Kidney (tissue), 14 donors: ENCODE measurements around the gene MYH15. TPM values are rescaled to one million over a fixed set of nuclear protein-coding genes. Genes with fewer than 3 reads are reported as not detected.

Experiments used
- DNase-seq, 5 donors: peaks; one replicate each; pipeline ENCODE4 v3.0.0-alpha.2; 2013 to 2020
- FAIRE-seq: peaks from 2 replicates; lab custom pipeline; 2012; peaks lifted over from hg19 to GRCh38; lab: Jason Lieb, UNC
- H3K27ac ChIP-seq, 2 donors: one replicate each; pipeline ENCODE4 v1.7.0; 2013; ENCODE audit warnings: low read depth in 2 of 2, low read length in 2 of 2, inconsistent platforms in 1 of 2
- H3K27me3 ChIP-seq: one replicate; pipeline ENCODE4 v1.7.1; 2013; ENCODE audit warnings: low read length, inconsistent platforms; ENCODE audit not compliant: control insufficient read depth, insufficient read depth
- H3K36me3 ChIP-seq, 3 donors: one replicate each; pipeline versions ENCODE4 v1.7.0 to v1.7.1; 2013; ENCODE audit warnings: low read length in 3 of 3, control low read depth in 1 of 3, inconsistent platforms in 1 of 3; ENCODE audit not compliant: insufficient read depth in 3 of 3, control insufficient read depth in 2 of 3
- H3K4me1 ChIP-seq, 3 donors: one replicate each; pipeline versions ENCODE4 v1.7.0 to v1.7.1; 2013; ENCODE audit warnings: low read length in 3 of 3, inconsistent platforms in 1 of 3, low read depth in 1 of 3; ENCODE audit not compliant: control insufficient read depth in 2 of 3, insufficient read depth in 2 of 3
- H3K4me3 ChIP-seq, 3 donors: one replicate each; pipeline versions ENCODE4 v1.7.0 to v1.8.1; 2013; ENCODE audit warnings: low read length in 3 of 3, control low read depth in 1 of 3, inconsistent platforms in 1 of 3
- H3K9ac ChIP-seq, 3 donors: one replicate each; pipeline versions ENCODE4 v1.7.0 to v1.7.1; 2013; ENCODE audit warnings: low read length in 3 of 3, control low read depth in 1 of 3, inconsistent platforms in 1 of 3
- H3K9me3 ChIP-seq, 3 donors: one replicate each; pipeline versions ENCODE4 v1.7.0 to v1.7.1; 2013; ENCODE audit warnings: low read length in 3 of 3, control low read depth in 1 of 3, inconsistent platforms in 1 of 3; ENCODE audit not compliant: control insufficient read depth in 2 of 3, insufficient read depth in 1 of 3
- intact Hi-C: fragments of 100-400 bp; cut with DNase I; formaldehyde crosslinking; loops from one replicate; pipeline ENCODE4 v1.11.1; 2022
- polyA plus RNA-seq: library from polyadenylated mRNA; stranded (reverse); fragments of 350-450 nt; fragmentation: Illumina TruSeq; extraction: RNeasy Lipid Tissue Mini Kit (QIAGEN cat#74804); gene quantifications from one replicate; pipeline ENCODE4 v1.2.3, GENCODE V29; 2014; ENCODE audit warnings: low read depth, low replicate concordance; ENCODE audit not compliant: insufficient read depth
- total RNA-seq: library from RNA; stranded (reverse); fragmentation: NEBNext Ultra II Directional; extraction: Animal tissue kit (Norgen Biotek cat#: 25700); gene quantifications from one replicate; pipeline ENCODE4 v1.2.1, GENCODE V29; 2021
- TF ChIP-seq, protein P1 (sequence below): IDR thresholded peaks from 3 replicates; pipeline ENCODE4 v1.5.1; 2012; ENCODE audit warnings: mild to moderate bottlenecking, moderate library complexity, borderline replicate concordance; ENCODE audit not compliant: insufficient read depth; ENCODE audit errors: extremely low read depth
- donor health status: control.
- donor health status: control.
- donor health status: control.
- donor health status: control.
- donor health status: control.
- donor health status: DM: yes; HTN: yes; CAD: no.
- donor health status: Normal renal cell carcinoma (clear cell type).

Gene MYH15
- total and polyA plus RNA-seq, 2 donors from 2014 or later, result 0.44 TPM; not detected in 1

DNA sequence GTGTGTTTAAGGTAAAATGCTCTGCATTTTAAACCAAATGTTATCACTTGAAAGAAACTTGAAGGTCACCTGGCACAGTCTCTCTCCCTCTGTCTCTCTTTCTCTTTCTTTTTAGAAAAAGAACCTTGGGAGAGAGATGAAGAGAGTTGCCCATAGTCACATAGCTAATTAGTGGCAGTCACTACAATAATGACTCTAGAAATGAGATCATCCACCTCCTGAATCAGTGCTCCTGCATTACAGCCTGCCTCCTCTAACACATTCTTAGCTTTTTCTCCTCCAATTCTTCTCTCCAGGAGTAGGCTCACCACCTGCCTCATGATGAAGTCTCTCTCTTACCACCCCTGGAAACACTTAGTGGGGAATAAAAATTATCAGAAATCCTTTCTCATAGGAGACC, 2.5 kb downstream of the MYH15 start:
- TF ChIP-seq, protein P1, sequence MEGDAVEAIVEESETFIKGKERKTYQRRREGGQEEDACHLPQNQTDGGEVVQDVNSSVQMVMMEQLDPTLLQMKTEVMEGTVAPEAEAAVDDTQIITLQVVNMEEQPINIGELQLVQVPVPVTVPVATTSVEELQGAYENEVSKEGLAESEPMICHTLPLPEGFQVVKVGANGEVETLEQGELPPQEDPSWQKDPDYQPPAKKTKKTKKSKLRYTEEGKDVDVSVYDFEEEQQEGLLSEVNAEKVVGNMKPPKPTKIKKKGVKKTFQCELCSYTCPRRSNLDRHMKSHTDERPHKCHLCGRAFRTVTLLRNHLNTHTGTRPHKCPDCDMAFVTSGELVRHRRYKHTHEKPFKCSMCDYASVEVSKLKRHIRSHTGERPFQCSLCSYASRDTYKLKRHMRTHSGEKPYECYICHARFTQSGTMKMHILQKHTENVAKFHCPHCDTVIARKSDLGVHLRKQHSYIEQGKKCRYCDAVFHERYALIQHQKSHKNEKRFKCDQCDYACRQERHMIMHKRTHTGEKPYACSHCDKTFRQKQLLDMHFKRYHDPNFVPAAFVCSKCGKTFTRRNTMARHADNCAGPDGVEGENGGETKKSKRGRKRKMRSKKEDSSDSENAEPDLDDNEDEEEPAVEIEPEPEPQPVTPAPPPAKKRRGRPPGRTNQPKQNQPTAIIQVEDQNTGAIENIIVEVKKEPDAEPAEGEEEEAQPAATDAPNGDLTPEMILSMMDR, result no peak
- Histone ChIP-seq H3K9me3 (no peaks in the 10 kb centered on the region), H3K9ac (no peak overlapping the region), H3K36me3 (no peaks in the 10 kb centered on the region), H3K27me3 (no peaks in the 10 kb centered on the region), H3K4me3 (no peak overlapping the region), H3K27ac (no peak overlapping the region), H3K4me1 (no peaks in the 10 kb centered on the region)
- DNase-seq, result no peak
- FAIRE-seq, result no peak
- intact Hi-C loops, result no loop called here

DNA sequence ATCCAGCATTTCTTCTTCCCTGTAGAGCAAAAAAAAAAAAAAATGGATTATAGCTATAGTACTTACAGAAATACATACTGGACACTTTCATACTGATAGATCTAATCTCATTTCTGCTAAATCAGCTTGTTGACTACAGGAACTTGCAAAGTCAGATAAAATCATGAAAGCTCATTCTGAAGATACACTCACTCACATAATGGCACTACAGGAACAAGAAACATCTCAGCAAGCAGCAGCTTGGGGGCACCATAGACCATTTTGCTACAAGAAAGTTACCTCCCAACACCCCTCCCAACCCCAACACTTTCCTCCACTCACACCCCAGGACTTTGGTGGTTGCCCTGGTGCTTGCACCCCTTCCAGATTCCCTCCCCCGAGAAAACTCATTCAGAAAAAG, 4.6 kb downstream of the MYH15 start:
- H3K4me1 ChIP-seq, result no peaks in the 10 kb centered on the region
- FAIRE-seq (no peak), DNase-seq (no peak)
- H3K9me3 ChIP-seq, result no peaks in the 10 kb centered on the region
- no peak overlapping the region for H3K9ac ChIP-seq
- H3K4me3 ChIP-seq, result no peak overlapping the region
- intact Hi-C loops, result no loop called here
- TF ChIP-seq, protein P1, result no peak
- H3K27me3 ChIP-seq, result no peaks in the 10 kb centered on the region
- no peaks in the 10 kb centered on the region for H3K36me3 ChIP-seq
- H3K27ac ChIP-seq, result no peak overlapping the region

DNA sequence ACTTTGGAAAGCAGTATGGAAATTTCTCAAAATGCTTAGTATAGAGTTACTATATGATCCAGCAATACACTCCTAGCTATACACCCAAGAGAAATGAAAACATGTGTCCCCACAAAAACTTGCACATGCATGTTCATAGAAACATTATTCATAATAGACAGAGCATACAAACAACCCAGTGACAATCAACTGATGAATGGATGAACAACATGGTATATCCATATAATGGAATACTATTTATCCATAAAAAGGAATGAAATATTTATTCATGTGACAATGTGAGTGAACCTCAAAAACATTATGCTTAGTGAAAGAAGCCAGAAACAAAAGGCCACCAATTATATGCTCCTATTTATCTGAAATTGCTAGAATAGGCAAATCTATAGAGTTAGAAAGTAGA, 6.7 kb downstream of the MYH15 start:
- no peak overlapping the region for H3K9ac ChIP-seq
- H3K36me3 ChIP-seq, result no peaks in the 10 kb centered on the region
- intact Hi-C loops, result no loop called here
- no peaks in the 10 kb centered on the region for H3K9me3 ChIP-seq
- TF ChIP-seq, protein P1, result no peak
- H3K27ac ChIP-seq, result no peak overlapping the region
- H3K27me3 ChIP-seq, result no peaks in the 10 kb centered on the region
- no peak for DNase-seq
- no peak for FAIRE-seq
- H3K4me1 ChIP-seq, result no peaks in the 10 kb centered on the region
- H3K4me3 ChIP-seq, result no peak overlapping the region

DNA sequence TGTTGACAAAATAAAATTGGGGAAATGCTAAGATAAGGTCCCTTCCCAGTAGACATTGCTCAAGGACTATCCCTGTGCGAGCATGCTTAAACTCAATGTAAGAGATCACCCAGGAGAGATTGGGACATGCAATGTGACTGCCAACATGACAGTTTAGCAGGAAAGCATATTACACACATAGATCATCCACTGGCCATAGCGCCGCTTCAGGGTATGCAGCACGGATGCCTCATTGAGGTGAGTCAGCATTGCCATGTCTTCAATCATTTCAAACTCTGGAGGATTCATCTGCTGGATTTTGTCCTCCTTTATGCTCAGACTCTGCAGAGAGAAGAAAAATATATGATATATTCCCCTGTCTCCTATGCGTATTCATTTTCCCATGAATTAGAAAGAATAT, 8.9 kb downstream of the MYH15 start:
- Histone ChIP-seq H3K4me1 (no peaks in the 10 kb centered on the region), H3K27ac (no peak overlapping the region), H3K9ac (no peak overlapping the region), H3K9me3 (no peaks in the 10 kb centered on the region), H3K27me3 (no peaks in the 10 kb centered on the region), H3K4me3 (no peak overlapping the region), H3K36me3 (no peaks in the 10 kb centered on the region)
- no peak for DNase-seq
- no peak for FAIRE-seq
- intact Hi-C loops, result no loop called here
- TF ChIP-seq, protein P1, result no peak
